Stimulated activated CD4-positive, alpha-beta T cell treated with anti-CD3 and anti-CD28 coated beads, Interleukin-1b, Interleukin-23, amount 100 ng/mL, for 1 hour (primary cell): ENCODE data around the gene PCED1B.

Experiments used
- DNase-seq, 2 donors: peaks; one replicate each; pipeline ENCODE4 v3.0.0-alpha.2; 2020; ENCODE audit warnings: low read depth in 2 of 2

Gene PCED1B

GRCh38 chr12:47120736-47121135, 41.3 kb downstream of the PCED1B start:
- no peak for DNase-seq

GRCh38 chr12:47121146-47121545, 41.7 kb downstream of the PCED1B start:
- DNase-seq: no peak

GRCh38 chr12:47122602-47123001, 43.2 kb downstream of the PCED1B start:
- no peak for DNase-seq

GRCh38 chr12:47123730-47124129, 44.3 kb downstream of the PCED1B start:
- DNase-seq: no peak

GRCh38 chr12:47124451-47124850, 45.0 kb downstream of the PCED1B start:
- no peak for DNase-seq

GRCh38 chr12:47126246-47126645, 46.8 kb downstream of the PCED1B start:
- no peak for DNase-seq

GRCh38 chr12:47131011-47131410, 51.6 kb downstream of the PCED1B start:
- no peak for DNase-seq

GRCh38 chr12:47134005-47134404, 54.6 kb downstream of the PCED1B start:
- DNase-seq: no peak

GRCh38 chr12:47135578-47135977, 56.2 kb downstream of the PCED1B start:
- no peak for DNase-seq

GRCh38 chr12:47139000-47139681, 59.7 kb downstream of the PCED1B start:
- no peak for DNase-seq

- no peak for DNase-seq
Observed at GRCh38 chr12:47141459-47141858, 62.0 kb downstream of the PCED1B start.

- DNase-seq: no peak
Observed at GRCh38 chr12:47144769-47145168, 65.3 kb downstream of the PCED1B start.

- no peak for DNase-seq
Observed at GRCh38 chr12:47145188-47145587, 65.8 kb downstream of the PCED1B start.

GRCh38 chr12:47147739-47148138, 68.3 kb downstream of the PCED1B start:
- DNase-seq: no peak

GRCh38 chr12:47149146-47149545, 69.7 kb downstream of the PCED1B start:
- DNase-seq: no peak

GRCh38 chr12:47152095-47152494, 72.7 kb downstream of the PCED1B start:
- DNase-seq: no peak

GRCh38 chr12:47155457-47156166, 76.2 kb downstream of the PCED1B start:
- no peak for DNase-seq

GRCh38 chr12:47156167-47156736, 76.8 kb downstream of the PCED1B start:
- DNase-seq: no peak

GRCh38 chr12:47158792-47159191, 79.4 kb downstream of the PCED1B start:
- no peak for DNase-seq

GRCh38 chr12:47159348-47159747, 79.9 kb downstream of the PCED1B start:
- no peak for DNase-seq

- no peak for DNase-seq
Observed at GRCh38 chr12:47160316-47161244, 81.2 kb downstream of the PCED1B start.

GRCh38 chr12:47164116-47164515, 84.7 kb downstream of the PCED1B start:
- no peak for DNase-seq
